Fibroblast of lung (primary cell): ENCODE measurements around the gene SKP2.

ENCODE experiments used
- EZH2 ChIP-seq: IDR thresholded peaks from 2 replicates; pipeline ENCODE4 v1.5.1; 2012; ENCODE audit warnings: low read length, control low read depth, mild to moderate bottlenecking; ENCODE audit errors: missing control alignments
- TF ChIP-seq, protein P1 (sequence below), 2 donors: IDR thresholded peaks in 1 of 2; conservative IDR thresholded peaks in 1 of 2; 1 replicate in 1 of 2; 2 replicates in 1 of 2; pipeline ENCODE4 v1.5.1; 2011 to 2012; ENCODE audit warnings: low read length in 2 of 2, control low read depth in 1 of 2, inconsistent platforms in 1 of 2, low read depth in 1 of 2, mild to moderate bottlenecking in 1 of 2

DNA sequence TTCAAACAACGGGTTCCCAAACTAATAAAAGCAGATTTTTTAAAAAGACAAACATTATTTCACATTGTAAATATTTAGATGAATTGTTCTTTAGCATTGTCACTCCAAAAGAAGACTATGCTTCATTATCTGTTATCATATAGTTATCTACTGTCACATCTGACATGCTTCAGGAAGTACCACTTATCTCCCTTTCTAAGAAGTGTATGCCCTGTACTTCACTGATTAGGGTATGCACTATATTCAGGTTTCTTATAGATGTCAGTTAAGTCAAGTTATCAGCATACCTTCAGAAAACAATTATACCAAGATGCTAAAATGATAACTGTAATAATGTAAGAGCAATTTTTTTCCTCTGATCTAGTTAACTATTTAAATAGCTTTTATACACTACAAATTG, 40.7 kb upstream of the SKP2 start:
- TF ChIP-seq, protein P1, sequence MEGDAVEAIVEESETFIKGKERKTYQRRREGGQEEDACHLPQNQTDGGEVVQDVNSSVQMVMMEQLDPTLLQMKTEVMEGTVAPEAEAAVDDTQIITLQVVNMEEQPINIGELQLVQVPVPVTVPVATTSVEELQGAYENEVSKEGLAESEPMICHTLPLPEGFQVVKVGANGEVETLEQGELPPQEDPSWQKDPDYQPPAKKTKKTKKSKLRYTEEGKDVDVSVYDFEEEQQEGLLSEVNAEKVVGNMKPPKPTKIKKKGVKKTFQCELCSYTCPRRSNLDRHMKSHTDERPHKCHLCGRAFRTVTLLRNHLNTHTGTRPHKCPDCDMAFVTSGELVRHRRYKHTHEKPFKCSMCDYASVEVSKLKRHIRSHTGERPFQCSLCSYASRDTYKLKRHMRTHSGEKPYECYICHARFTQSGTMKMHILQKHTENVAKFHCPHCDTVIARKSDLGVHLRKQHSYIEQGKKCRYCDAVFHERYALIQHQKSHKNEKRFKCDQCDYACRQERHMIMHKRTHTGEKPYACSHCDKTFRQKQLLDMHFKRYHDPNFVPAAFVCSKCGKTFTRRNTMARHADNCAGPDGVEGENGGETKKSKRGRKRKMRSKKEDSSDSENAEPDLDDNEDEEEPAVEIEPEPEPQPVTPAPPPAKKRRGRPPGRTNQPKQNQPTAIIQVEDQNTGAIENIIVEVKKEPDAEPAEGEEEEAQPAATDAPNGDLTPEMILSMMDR (conservative IDR thresholded peaks at IDR 0.05 in 1 of 2, IDR thresholded peaks at IDR 0.05 in 1 of 2; ENCODE audit: low read depth in 1 of 2, low read length in 2 of 2) = no peak
- no peak for TF ChIP-seq EZH2
